A549 (cell line): ENCODE measurements around the gene SERINC5. TPM values are rescaled to one million over a fixed set of nuclear protein-coding genes. Genes with fewer than 3 reads are reported as not detected.

Source experiments
- ATAC-seq, 2 experiments: fragments of 200-7000 bp in 1 of 2; fragments of >200 bp in 1 of 2; cut with Nextera tagmentation in 1 of 2; cut with Tn5 transposase in 1 of 2; 3 replicates each; pipeline versions ENCODE4 v1.8.0 to v1.9.1; 2018 to 2020; ENCODE audit warnings: mild to moderate bottlenecking in 1 of 2, moderate library complexity in 1 of 2
- CTCF ChIA-PET: fragments of 300-600 bp; sonication (Branson Sonifier 250); formaldehyde crosslinking; extraction: SDS; loops from one replicate; lab custom pipeline; 2021; ENCODE audit warnings: antibody characterized with exemption, inconsistent platforms; lab: Yijun Ruan, JAX
- POLR2A ChIA-PET: fragments of 350-600 bp; formaldehyde crosslinking; extraction: SDS; loops from one replicate; lab custom pipeline; 2021; ENCODE audit warnings: antibody characterized with exemption, inconsistent platforms; lab: Yijun Ruan, JAX
- DNase-seq, 2 experiments: peaks; one replicate each; pipeline versions ENCODE4 v3.0.0 to v3.0.0-alpha.2; 2011 to 2016; ENCODE audit warnings: low read depth in 1 of 2, low spot score in 1 of 2
- FAIRE-seq: peaks from 2 replicates; lab custom pipeline; 2011; peaks lifted over from hg19 to GRCh38; lab: Jason Lieb, UNC
- H3K27ac ChIP-seq, 2 experiments: fragments of >200 bp; sonication (Bioruptor Twin); formaldehyde crosslinking; 3 replicates each; pipeline ENCODE4 v1.5.1; 2016 to 2017
- H3K4me1 ChIP-seq: fragments of >200 bp; sonication (Bioruptor Twin); formaldehyde crosslinking; 3 replicates; pipeline ENCODE4 v1.6.1; 2016
- H3K4me2 ChIP-seq: fragments of >200 bp; sonication (Bioruptor Twin); formaldehyde crosslinking; 3 replicates; pipeline ENCODE4 v1.6.1; 2016
- H3K4me3 ChIP-seq: fragments of >200 bp; sonication (Bioruptor Twin); formaldehyde crosslinking; 3 replicates; pipeline ENCODE4 v1.5.1; 2016
- H3K9me3 ChIP-seq: fragments of >200 bp; sonication (Bioruptor Twin); formaldehyde crosslinking; 3 replicates; pipeline ENCODE4 v1.6.1; 2016
- CBX2 ChIP-seq: fragments of 200-600 bp; sonication (generic); IDR thresholded peaks from 2 replicates; pipeline ENCODE4 v1.6.1; 2016; ENCODE audit warnings: low read depth, mild to moderate bottlenecking, borderline replicate concordance
- CHD2 ChIP-seq: fragments of 150-350 bp; IDR thresholded peaks from 2 replicates; pipeline ENCODE4 v1.6.1; 2014; ENCODE audit warnings: low read length; ENCODE audit not compliant: partially characterized antibody
- EHF ChIP-seq: fragments of 250-450 bp; sonication (Bioruptor Pico); IDR thresholded peaks from 2 replicates; pipeline ENCODE4 v1.5.0; 2020; ENCODE audit warnings: mild to moderate bottlenecking
- ELK1 ChIP-seq: fragments of 150-350 bp; IDR thresholded peaks from 2 replicates; pipeline ENCODE4 v1.6.1; 2014; ENCODE audit warnings: low read depth, mild to moderate bottlenecking, low read length
- EP300 ChIP-seq, 2 experiments: fragments of >200 bp; sonication (Bioruptor Twin); formaldehyde crosslinking; IDR thresholded peaks; 2 replicates in 1 of 2; 3 replicates in 1 of 2; pipeline ENCODE4 v1.6.1; 2016 to 2017
- ESRRA ChIP-seq: fragments of 150-350 bp; IDR thresholded peaks from 2 replicates; pipeline ENCODE4 v1.6.1; 2014; ENCODE audit warnings: mild to moderate bottlenecking, low read length, borderline replicate concordance
- HDAC2 ChIP-seq: fragments of 200-600 bp; sonication (generic); IDR thresholded peaks from 2 replicates; pipeline ENCODE4 v1.6.1; 2016
- HMGXB4 ChIP-seq: fragments of 250-450 bp; sonication (Bioruptor Pico); IDR thresholded peaks from 2 replicates; pipeline ENCODE4 v1.5.0; 2021; ENCODE audit warnings: mild to moderate bottlenecking, moderate library complexity, borderline replicate concordance
- HOXA7 ChIP-seq: fragments of 250-450 bp; sonication (Bioruptor Pico); IDR thresholded peaks from 2 replicates; pipeline ENCODE4 v1.5.0; 2020; ENCODE audit warnings: mild to moderate bottlenecking, moderate library complexity
- HOXB5 ChIP-seq: fragments of 250-450 bp; sonication (Bioruptor Pico); IDR thresholded peaks from 2 replicates; pipeline ENCODE4 v1.5.0; 2020; ENCODE audit warnings: mild to moderate bottlenecking, moderate library complexity
- JUN ChIP-seq, 2 experiments: fragments of >200 bp; sonication (Bioruptor Twin); formaldehyde crosslinking; IDR thresholded peaks; 2 replicates in 1 of 2; 3 replicates in 1 of 2; pipeline ENCODE4 v1.6.1; 2016 to 2017
- JUNB ChIP-seq: fragments of >200 bp; sonication (Bioruptor Twin); formaldehyde crosslinking; IDR thresholded peaks from 2 replicates; pipeline ENCODE4 v1.6.1; 2016
- MAFK ChIP-seq: fragments of 450-650 bp; IDR thresholded peaks from 2 replicates; pipeline ENCODE4 v1.6.1; 2014; ENCODE audit not compliant: partially characterized antibody
- MAZ ChIP-seq: fragments of 150-350 bp; IDR thresholded peaks from 2 replicates; pipeline ENCODE4 v1.6.1; 2014; ENCODE audit warnings: antibody characterized with exemption, low read depth, low read length, borderline replicate concordance
- NFE2L2 ChIP-seq: fragments of 150-350 bp; conservative IDR thresholded peaks from 2 replicates; pipeline ENCODE4 v1.6.1; 2014; ENCODE audit warnings: low read length
- RNF2 ChIP-seq: fragments of 200-600 bp; sonication (generic); IDR thresholded peaks from 2 replicates; pipeline ENCODE4 v1.6.1; 2016; ENCODE audit warnings: low read depth, mild to moderate bottlenecking, antibody characterized with exemption, moderate library complexity, borderline replicate concordance
- SMC3 ChIP-seq: fragments of >200 bp; sonication (Bioruptor Twin); formaldehyde crosslinking; IDR thresholded peaks from 3 replicates; pipeline ENCODE4 v1.6.1; 2018; ENCODE audit warnings: inconsistent platforms
- USF2 ChIP-seq: fragments of 450-650 bp; IDR thresholded peaks from 2 replicates; pipeline ENCODE4 v1.6.1; 2014; ENCODE audit warnings: antibody characterized with exemption
- ZSCAN20 ChIP-seq: fragments of 250-450 bp; sonication (Bioruptor Pico); IDR thresholded peaks from 2 replicates; pipeline ENCODE4 v1.8.0; 2022; ENCODE audit warnings: mild to moderate bottlenecking, moderate library complexity
- WGBS: methylation state at CpG from one replicate; pipeline ENCODE4 v1.1.6; 2017; ENCODE audit errors: missing lambda C conversion rate; 5-methylcytosine and 5-hydroxymethylcytosine counted together
- polyA plus RNA-seq, 4 experiments: library from polyadenylated mRNA; depleted of rRNA in 3 of 4; stranded (reverse); fragments of >200 nt; fragmentation: RNase III in 1 of 4; extraction: RNeasy Plus Mini Kit Qiagen cat#74134 plus additional on column Dnase treatment in 1 of 4; gene quantifications; 2 replicates in 3 of 4; 3 replicates in 1 of 4; pipeline ENCODE4 v1.2.3, GENCODE V29; 2011 to 2017
- TF ChIP-seq, protein P1 (sequence below): fragments of >200 bp; sonication (Bioruptor Twin); formaldehyde crosslinking; IDR thresholded peaks from 2 replicates; pipeline ENCODE4 v1.6.1; 2016
- TF ChIP-seq, protein P2 (sequence below): fragments of >200 bp; sonication (Bioruptor Twin); formaldehyde crosslinking; IDR thresholded peaks from 3 replicates; pipeline ENCODE4 v1.5.1; 2016

Gene SERINC5
- polyA plus RNA-seq, 2 of the 4 experiments (the other 2 are of a cell fraction), result 7.0 to 13.4 TPM

DNA sequence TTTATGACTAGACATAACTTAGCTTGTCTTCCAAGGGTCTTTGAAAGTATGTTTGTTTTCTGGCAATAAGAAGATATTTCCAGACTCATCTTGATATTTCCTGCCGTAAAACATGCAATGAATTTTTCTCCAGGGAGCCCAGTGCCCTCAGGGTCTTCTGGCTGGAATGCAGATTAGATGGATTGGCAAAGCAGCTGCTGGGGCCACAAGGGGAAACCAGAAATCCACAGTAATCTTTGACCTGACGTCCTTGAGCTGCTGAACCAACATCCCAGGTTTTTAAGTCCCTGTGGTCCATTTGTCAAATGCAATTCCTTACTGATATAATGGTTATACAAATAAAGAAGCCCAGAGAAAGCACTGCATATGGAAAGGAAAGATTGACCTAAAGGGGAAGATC is 127.7 kb downstream of the SERINC5 start:
- ATAC-seq (no peak), DNase-seq (no peak)

GRCh38 chr5:80127116-80127552 is 128.7 kb downstream of the SERINC5 start:
- WGBS, result 74% methylated on average over 4 of the region's 4 CpGs
- no peak for ATAC-seq
- H3K4me3 ChIP-seq, result no peak overlapping the region
- ChIA-PET CTCF (interaction anchor here (2.1 kb wide), 1 partner anchor 181 kb away, joined by 10 read pairs; no protein-coding TSS in a partner anchor), POLR2A (no interaction called here)
- no peak for FAIRE-seq
- H3K4me1 ChIP-seq, result no peaks in the 10 kb centered on the region
- H3K27ac ChIP-seq, result no peak overlapping the region
- no peak overlapping the region for H3K4me2 ChIP-seq
- H3K9me3 ChIP-seq, result no peaks in the 10 kb centered on the region
- no peak for TF ChIP-seq EHF
- no peak for DNase-seq

More for the DNA sequence above, 127.7 kb downstream of the SERINC5 start:
- H3K9me3 ChIP-seq, result no peaks in the 10 kb centered on the region
- TF ChIP-seq NFE2L2, result no peak
- TF ChIP-seq CBX2, result no peak
- no peak for TF ChIP-seq USF2
- no peak for TF ChIP-seq JUN (IDR thresholded peaks at IDR 0.05)
- no peak for TF ChIP-seq HDAC2
- TF ChIP-seq HOXA7 (CRISPR knock-in tag), result no peak
- H3K27ac ChIP-seq, result no peak overlapping the region
- POLR2A ChIA-PET, result no interaction called here
- no peak overlapping the region for H3K4me3 ChIP-seq
- H3K4me1 ChIP-seq, result no peaks in the 10 kb centered on the region
- CTCF ChIA-PET, result no interaction called here
- WGBS, result 48% methylated on average over 2 of the region's 2 CpGs
- no peak for FAIRE-seq
- no peak overlapping the region for H3K4me2 ChIP-seq

DNA sequence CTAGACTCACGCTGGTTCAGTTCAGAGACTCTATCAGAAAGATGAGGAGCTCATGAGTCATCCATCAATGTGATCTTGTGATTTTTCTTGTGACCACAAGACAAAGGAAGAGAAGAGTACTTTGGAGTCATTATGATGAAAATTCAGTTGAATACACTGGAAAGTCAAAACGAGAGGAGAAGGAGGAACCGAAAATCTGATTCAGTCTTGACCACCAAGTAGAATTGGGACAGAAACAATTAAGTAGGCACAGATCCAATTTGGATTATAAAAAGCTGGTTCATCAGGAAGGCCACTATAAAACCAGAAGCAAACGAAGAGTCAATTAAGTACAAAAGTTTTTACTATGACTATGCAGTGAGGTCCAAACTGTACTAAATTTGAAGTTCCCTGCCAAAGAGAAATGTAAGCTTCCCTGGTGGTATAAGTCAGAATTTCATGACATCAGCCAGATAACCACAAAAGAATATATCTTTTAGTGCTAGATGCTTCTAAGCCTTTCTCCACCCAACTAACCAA is 129.8 kb downstream of the SERINC5 start:
- Histone ChIP-seq H3K4me1 (no peaks in the 10 kb centered on the region), H3K27ac (no peak overlapping the region), H3K4me2 (no peak overlapping the region), H3K4me3 (no peak overlapping the region), H3K9me3 (no peaks in the 10 kb centered on the region)
- ChIA-PET CTCF (interaction anchor here (1.1 to 2.1 kb wide), 3 partner anchors 10 to 182 kb away, joined by 3 to 10 read pairs (median 4); no protein-coding TSS in a partner anchor), POLR2A (interaction anchor here (1.1 kb wide), 1 partner anchor 121 kb away, joined by 3 read pairs; no protein-coding TSS in a partner anchor)
- DNase-seq (no peak), ATAC-seq (0 out of 6 replicates have a peak, but pooled peaks of 1 of the 2 experiments have one; percentile 50), FAIRE-seq (no peak)
- TF ChIP-seq NFE2L2, result no peak
- TF ChIP-seq, protein P1, sequence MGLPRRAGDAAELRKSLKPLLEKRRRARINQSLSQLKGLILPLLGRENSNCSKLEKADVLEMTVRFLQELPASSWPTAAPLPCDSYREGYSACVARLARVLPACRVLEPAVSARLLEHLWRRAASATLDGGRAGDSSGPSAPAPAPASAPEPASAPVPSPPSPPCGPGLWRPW, result no peak
- no peak for TF ChIP-seq EHF
- TF ChIP-seq, protein P2, sequence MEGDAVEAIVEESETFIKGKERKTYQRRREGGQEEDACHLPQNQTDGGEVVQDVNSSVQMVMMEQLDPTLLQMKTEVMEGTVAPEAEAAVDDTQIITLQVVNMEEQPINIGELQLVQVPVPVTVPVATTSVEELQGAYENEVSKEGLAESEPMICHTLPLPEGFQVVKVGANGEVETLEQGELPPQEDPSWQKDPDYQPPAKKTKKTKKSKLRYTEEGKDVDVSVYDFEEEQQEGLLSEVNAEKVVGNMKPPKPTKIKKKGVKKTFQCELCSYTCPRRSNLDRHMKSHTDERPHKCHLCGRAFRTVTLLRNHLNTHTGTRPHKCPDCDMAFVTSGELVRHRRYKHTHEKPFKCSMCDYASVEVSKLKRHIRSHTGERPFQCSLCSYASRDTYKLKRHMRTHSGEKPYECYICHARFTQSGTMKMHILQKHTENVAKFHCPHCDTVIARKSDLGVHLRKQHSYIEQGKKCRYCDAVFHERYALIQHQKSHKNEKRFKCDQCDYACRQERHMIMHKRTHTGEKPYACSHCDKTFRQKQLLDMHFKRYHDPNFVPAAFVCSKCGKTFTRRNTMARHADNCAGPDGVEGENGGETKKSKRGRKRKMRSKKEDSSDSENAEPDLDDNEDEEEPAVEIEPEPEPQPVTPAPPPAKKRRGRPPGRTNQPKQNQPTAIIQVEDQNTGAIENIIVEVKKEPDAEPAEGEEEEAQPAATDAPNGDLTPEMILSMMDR, result no peak
- no peak for TF ChIP-seq EP300 (IDR thresholded peaks at IDR 0.05)
- no peak for TF ChIP-seq SMC3
- TF ChIP-seq MAFK, result no peak
- TF ChIP-seq HOXA7 (CRISPR knock-in tag), result no peak
- TF ChIP-seq ELK1, result no peak
- no peak for TF ChIP-seq RNF2
- TF ChIP-seq HOXB5, result no peak
- no peak for TF ChIP-seq ESRRA
- no peak for TF ChIP-seq MAZ
- TF ChIP-seq HMGXB4 (CRISPR knock-in tag), result no peak
- TF ChIP-seq USF2, result no peak
- no peak for TF ChIP-seq ZSCAN20
- TF ChIP-seq JUNB, result no peak
- no peak for TF ChIP-seq CHD2
- WGBS, result 54% methylated on average over 4 of the region's 4 CpGs
